NB4 (cell line): Measurements from ENCODE around the gene ZNF366.

Source experiments
- DNase-seq: peaks from one replicate; pipeline ENCODE4 v3.0.0; 2010; ENCODE audit warnings: low read depth
- H3K4me3 ChIP-seq: one replicate; pipeline ENCODE4 v1.5.1; 2011; ENCODE audit warnings: mild to moderate bottlenecking, low read depth, low read length, moderate library complexity
- MYC ChIP-seq: IDR thresholded peaks from 2 replicates; pipeline ENCODE4 v1.6.1; 2011; ENCODE audit warnings: low read depth, low read length
- POLR2A ChIP-seq: IDR thresholded peaks from 2 replicates; pipeline ENCODE4 v1.6.1; 2011; ENCODE audit warnings: mild to moderate bottlenecking; ENCODE audit not compliant: insufficient read length; ENCODE audit errors: extremely low read depth
- TF ChIP-seq, protein P1 (sequence below): IDR thresholded peaks from 2 replicates; pipeline ENCODE4 v1.6.1; 2011; ENCODE audit warnings: low read depth, low read length
- TF ChIP-seq, protein P2 (sequence below): IDR thresholded peaks from one replicate; pipeline ENCODE4 v1.5.1; 2012; ENCODE audit warnings: low read depth, low read length

Gene ZNF366

DNA sequence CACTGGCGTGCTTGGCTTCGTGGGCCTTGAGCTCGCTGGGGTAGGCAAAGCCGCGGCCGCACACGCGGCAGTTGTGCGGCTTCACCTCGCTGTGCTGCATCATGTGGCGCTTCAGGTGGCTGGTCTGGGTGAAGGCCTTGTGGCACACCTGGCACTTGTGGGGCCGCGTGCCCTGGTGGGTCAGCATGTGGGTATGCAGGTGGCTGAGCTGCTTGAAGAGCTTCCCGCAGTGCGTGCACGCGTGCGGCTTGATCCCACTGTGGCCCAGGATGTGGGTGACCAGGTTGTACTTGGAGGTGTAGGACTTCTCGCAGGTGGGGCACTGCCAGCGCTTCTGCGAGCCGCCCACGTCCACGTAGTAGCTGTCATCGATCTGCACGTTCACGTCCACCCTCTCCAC, 46.8 kb downstream of the ZNF366 start:
- H3K4me3 ChIP-seq: no peak overlapping the region
- DNase-seq: no peak
- TF ChIP-seq, protein P1, sequence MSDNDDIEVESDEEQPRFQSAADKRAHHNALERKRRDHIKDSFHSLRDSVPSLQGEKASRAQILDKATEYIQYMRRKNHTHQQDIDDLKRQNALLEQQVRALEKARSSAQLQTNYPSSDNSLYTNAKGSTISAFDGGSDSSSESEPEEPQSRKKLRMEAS: no peak
- TF ChIP-seq MYC (no peak), POLR2A (no peak)
- TF ChIP-seq, protein P2, sequence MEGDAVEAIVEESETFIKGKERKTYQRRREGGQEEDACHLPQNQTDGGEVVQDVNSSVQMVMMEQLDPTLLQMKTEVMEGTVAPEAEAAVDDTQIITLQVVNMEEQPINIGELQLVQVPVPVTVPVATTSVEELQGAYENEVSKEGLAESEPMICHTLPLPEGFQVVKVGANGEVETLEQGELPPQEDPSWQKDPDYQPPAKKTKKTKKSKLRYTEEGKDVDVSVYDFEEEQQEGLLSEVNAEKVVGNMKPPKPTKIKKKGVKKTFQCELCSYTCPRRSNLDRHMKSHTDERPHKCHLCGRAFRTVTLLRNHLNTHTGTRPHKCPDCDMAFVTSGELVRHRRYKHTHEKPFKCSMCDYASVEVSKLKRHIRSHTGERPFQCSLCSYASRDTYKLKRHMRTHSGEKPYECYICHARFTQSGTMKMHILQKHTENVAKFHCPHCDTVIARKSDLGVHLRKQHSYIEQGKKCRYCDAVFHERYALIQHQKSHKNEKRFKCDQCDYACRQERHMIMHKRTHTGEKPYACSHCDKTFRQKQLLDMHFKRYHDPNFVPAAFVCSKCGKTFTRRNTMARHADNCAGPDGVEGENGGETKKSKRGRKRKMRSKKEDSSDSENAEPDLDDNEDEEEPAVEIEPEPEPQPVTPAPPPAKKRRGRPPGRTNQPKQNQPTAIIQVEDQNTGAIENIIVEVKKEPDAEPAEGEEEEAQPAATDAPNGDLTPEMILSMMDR: no peak

DNA sequence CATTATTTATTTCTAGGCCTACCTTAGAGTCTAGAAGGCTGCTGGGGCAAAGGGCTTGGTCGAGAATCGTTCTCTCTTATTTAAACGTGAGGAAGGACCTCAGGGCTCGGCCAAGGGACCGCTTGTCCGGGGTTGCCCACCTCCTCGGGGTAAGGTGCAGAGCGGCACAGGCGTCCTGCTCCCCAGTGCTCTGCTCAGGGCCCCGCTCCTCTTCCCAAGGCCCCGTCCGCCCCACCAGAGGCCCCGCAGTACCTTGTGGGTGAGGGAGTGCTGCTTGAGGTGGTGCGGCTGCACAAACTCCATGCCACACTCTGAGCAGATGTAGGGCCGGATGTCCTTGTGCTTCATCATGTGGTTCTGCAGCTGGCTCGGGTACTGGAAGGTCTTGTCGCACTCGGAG, 47.3 kb downstream of the ZNF366 start:
- no peak for DNase-seq
- TF ChIP-seq MYC: no peak
- TF ChIP-seq, protein P2: no peak
- TF ChIP-seq POLR2A: no peak
- TF ChIP-seq, protein P1: no peak
- no peak overlapping the region for H3K4me3 ChIP-seq

DNA sequence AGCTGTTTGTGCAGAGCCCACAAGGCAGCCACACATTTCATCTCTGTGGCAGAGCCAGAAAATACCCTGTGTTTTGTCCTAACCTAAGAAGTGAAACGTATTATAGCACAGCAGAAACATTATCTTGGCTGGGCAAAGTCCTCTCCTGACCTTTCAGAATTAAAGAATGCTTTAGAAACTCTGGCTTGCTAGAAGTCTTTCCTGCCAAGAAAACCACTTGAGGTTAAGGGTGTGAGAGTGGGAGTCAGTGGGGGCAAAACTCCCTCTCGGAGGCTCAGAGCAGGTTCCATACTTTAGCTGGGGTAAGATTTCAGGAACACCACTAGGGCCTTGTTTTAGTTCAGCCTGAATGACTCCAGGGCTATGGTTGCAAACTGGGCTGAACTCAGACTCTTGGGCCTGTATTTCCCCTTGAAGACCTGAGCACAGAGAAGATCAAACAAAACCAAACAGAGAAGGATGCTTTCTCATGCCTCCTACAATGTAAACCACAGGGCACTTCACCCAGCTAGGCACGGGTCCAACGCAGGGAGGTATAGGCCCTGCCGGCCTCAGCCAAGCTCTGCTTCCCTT, 48.0 kb downstream of the ZNF366 start:
- DNase-seq: no peak
- TF ChIP-seq POLR2A (no peak), MYC (no peak)
- TF ChIP-seq, protein P1: no peak
- TF ChIP-seq, protein P2: no peak
- no peak overlapping the region for H3K4me3 ChIP-seq

DNA sequence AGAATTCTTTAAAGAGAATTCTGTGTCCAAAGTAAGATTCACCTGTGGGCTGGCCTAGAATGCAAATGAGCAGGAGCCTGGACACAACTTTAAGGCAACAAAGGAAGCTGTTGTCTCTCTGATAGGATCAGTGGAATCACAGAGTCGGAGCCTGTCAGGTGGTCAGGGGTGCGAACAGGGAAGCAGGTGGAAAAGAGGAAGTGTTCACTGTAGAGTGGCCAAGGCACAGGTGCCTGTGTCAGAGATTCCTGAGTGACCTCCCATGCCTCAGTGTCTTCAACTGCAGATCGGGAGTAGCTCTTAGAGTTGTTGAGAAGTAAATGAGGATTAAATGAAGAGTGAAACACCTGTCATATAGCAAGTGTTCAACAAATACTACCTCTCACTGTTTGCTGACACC, 48.8 kb downstream of the ZNF366 start:
- no peak overlapping the region for H3K4me3 ChIP-seq
- no peak for DNase-seq
- TF ChIP-seq, protein P2: no peak
- no peak for TF ChIP-seq POLR2A

DNA sequence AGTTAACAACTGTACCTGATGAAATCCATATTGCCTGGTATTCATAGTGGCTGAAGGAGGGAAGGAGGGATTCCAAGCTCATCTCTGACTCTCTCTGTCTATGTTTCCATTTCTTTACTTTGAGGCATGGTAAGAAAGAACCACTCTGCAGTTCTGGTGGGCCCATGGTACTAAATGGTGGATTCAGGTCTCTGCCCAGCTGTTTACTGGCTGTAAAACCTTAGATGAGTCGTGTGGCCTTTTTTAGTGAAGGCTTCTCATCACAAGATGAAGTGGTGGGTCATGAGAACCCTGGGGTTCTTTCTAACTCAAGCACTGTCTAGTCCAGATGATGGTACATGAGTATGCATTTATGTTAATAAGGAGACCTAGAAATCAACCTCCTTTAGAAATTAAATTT, 49.7 kb downstream of the ZNF366 start:
- DNase-seq: no peak
- TF ChIP-seq POLR2A (no peak), MYC (no peak)
- TF ChIP-seq, protein P1: no peak
- TF ChIP-seq, protein P2: no peak

DNA sequence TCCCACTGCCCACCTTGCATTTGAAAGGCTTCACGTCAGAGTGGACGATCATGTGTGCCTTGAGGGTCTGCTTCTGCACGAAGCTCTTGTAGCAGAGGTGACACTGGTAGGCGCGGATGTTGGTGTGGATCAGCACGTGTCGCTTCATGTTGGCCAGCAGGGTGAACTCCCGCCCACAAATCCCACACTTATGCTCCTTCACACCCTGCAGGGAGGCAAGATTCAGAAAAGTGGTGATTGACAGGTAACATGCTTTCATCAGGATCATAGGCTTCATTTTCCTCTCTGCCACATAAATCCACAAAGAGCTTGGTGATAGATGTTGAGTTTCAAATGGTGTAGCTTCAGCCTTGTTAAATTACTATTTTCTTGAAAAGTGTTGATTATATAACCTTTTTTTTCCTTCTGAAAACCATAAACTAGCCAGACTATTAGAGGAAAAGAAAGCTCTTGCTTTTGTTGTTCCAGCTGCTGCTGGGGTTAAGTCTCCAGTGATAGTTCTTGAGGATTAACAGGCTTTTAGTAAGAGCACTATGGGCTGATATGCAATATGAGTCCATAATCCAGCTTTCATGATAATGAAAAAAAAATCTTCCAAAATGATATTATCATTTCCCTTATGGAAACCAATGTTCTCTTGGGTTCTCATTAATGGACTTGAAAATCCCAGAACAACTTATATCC, 50.7 kb downstream of the ZNF366 start:
- no peak for DNase-seq
- H3K4me3 ChIP-seq: no peak overlapping the region
- TF ChIP-seq, protein P2: no peak
- TF ChIP-seq POLR2A (no peak), MYC (no peak)
- TF ChIP-seq, protein P1: no peak

More for the DNA sequence above, 49.7 kb downstream of the ZNF366 start:
- H3K4me3 ChIP-seq: no peak overlapping the region
